Right atrium auricular region (tissue), 2 donors: Measurements from ENCODE around the gene GSTT2. TPM values are rescaled to one million over a fixed set of nuclear protein-coding genes. Genes with fewer than 3 reads are reported as not detected.
A peak's percentile ranks its signal among the peaks of the same experiment; 100 is the strongest.
"Not testable (repeated sequence)": the region's sequence is repeated elsewhere in the genome, so short reads cannot be mapped to it uniquely, and the experiment has no call there.

Experiments
- DNase-seq: peaks from one replicate; pipeline ENCODE4 v3.0.0-alpha.2; 2019; ENCODE audit warnings: low spot score
- H3K27ac ChIP-seq, 2 donors: fragments of 200-600 bp; sonication (generic); 1 replicate in 1 of 2; 2 replicates in 1 of 2; pipeline ENCODE4 v1.5.1; 2016 to 2019
- H3K27me3 ChIP-seq, 2 donors: fragments of 200-600 bp; sonication (generic); one replicate each; pipeline versions ENCODE4 v1.5.1 to v1.6.0; 2017 to 2019
- H3K36me3 ChIP-seq: fragments of 200-600 bp; sonication (generic); one replicate; pipeline ENCODE4 v1.5.1; 2016
- H3K4me1 ChIP-seq, 2 donors: fragments of 200-600 bp; sonication (generic); one replicate each; pipeline versions ENCODE4 v1.5.1 to v1.6.0; 2017 to 2019
- H3K4me3 ChIP-seq, 2 donors: fragments of 200-600 bp; sonication (generic); 1 replicate in 1 of 2; 2 replicates in 1 of 2; pipeline ENCODE4 v1.5.1; 2017 to 2019; ENCODE audit warnings: mild to moderate bottlenecking in 1 of 2, moderate library complexity in 1 of 2
- H3K9me3 ChIP-seq, 2 donors: fragments of 200-600 bp; sonication (generic); one replicate each; pipeline ENCODE4 v1.5.1; 2019
- total RNA-seq, 2 donors: library from RNA; depleted of rRNA; stranded (reverse); fragments of >200 nt; gene quantifications; one replicate each; pipeline ENCODE4 v1.1.0, GENCODE V29; 2016
- TF ChIP-seq, protein P1 (sequence below), 2 donors: fragments of 200-600 bp; sonication (generic); IDR thresholded peaks; one replicate each; pipeline ENCODE4 v1.5.1; 2019; ENCODE audit warnings: antibody characterized with exemption in 2 of 2

Gene GSTT2
- total RNA-seq, 2 donors from 2014 or later: 0.48 TPM; not detected in 1

- H3K4me3 ChIP-seq, H3K27me3 ChIP-seq, H3K4me1 ChIP-seq, H3K36me3 ChIP-seq, DNase-seq, H3K9me3 ChIP-seq, H3K27ac ChIP-seq: not testable (repeated sequence)
Measured at GRCh38 chr22:23977304-23977703, 2.6 kb upstream of the GSTT2 start.

DNA sequence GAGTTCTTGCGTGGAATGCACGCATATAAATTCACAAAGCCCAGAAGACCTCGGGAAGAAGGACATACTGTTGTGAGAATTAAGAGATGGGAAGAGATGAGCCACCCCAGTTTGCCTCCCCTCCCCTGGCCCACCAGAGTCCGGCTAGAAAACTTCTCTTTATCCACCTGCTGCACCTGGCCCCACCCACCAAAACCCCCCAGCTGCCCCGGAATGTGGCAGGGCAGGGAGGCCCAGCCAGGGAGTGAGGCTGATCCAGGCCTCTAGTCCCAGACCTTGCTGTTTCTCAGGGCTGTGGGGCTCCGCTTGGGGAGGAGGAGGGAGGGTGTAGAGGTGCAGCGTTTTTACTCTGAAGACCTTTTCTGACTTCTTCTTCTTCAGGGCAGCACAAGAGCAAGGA lies 633 bp downstream of the GSTT2 start:
- H3K36me3 ChIP-seq, H3K27ac ChIP-seq, H3K4me1 ChIP-seq, H3K9me3 ChIP-seq, H3K27me3 ChIP-seq, DNase-seq: not testable (repeated sequence)
- peak overlapping the region in 1 of 2 donors; percentile 27 for H3K4me3 ChIP-seq

GRCh38 chr22:23984430-23984829 lies 4.5 kb downstream of the GSTT2 start:
- TF ChIP-seq, protein P1, sequence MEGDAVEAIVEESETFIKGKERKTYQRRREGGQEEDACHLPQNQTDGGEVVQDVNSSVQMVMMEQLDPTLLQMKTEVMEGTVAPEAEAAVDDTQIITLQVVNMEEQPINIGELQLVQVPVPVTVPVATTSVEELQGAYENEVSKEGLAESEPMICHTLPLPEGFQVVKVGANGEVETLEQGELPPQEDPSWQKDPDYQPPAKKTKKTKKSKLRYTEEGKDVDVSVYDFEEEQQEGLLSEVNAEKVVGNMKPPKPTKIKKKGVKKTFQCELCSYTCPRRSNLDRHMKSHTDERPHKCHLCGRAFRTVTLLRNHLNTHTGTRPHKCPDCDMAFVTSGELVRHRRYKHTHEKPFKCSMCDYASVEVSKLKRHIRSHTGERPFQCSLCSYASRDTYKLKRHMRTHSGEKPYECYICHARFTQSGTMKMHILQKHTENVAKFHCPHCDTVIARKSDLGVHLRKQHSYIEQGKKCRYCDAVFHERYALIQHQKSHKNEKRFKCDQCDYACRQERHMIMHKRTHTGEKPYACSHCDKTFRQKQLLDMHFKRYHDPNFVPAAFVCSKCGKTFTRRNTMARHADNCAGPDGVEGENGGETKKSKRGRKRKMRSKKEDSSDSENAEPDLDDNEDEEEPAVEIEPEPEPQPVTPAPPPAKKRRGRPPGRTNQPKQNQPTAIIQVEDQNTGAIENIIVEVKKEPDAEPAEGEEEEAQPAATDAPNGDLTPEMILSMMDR (IDR thresholded peaks at IDR 0.05): peak in 1 of 2 donors; percentile 62
- H3K36me3 ChIP-seq: no peaks in the 10 kb centered on the region
- no peak overlapping the region for H3K27ac ChIP-seq
- DNase-seq: no peak
- H3K9me3 ChIP-seq: no peaks in the 10 kb centered on the region
- H3K4me1 ChIP-seq: no peaks in the 10 kb centered on the region
- H3K27me3 ChIP-seq: no peaks in the 10 kb centered on the region
- no peak overlapping the region for H3K4me3 ChIP-seq

- H3K36me3 ChIP-seq, DNase-seq, H3K27ac ChIP-seq, H3K4me3 ChIP-seq, H3K4me1 ChIP-seq, H3K9me3 ChIP-seq, H3K27me3 ChIP-seq: not testable (repeated sequence)
Measured at GRCh38 chr22:23986089-23986488, 6.2 kb downstream of the GSTT2 start.

GRCh38 chr22:23986538-23987178 lies 6.7 kb downstream of the GSTT2 start:
- H3K36me3 ChIP-seq, H3K4me3 ChIP-seq, H3K4me1 ChIP-seq, H3K27me3 ChIP-seq, H3K27ac ChIP-seq, H3K9me3 ChIP-seq, DNase-seq: not testable (repeated sequence)

GRCh38 chr22:23989583-23990244 lies 9.8 kb downstream of the GSTT2 start:
- not testable (repeated sequence) for H3K27me3 ChIP-seq, H3K9me3 ChIP-seq, H3K4me3 ChIP-seq, DNase-seq, H3K36me3 ChIP-seq, H3K4me1 ChIP-seq, H3K27ac ChIP-seq

DNA sequence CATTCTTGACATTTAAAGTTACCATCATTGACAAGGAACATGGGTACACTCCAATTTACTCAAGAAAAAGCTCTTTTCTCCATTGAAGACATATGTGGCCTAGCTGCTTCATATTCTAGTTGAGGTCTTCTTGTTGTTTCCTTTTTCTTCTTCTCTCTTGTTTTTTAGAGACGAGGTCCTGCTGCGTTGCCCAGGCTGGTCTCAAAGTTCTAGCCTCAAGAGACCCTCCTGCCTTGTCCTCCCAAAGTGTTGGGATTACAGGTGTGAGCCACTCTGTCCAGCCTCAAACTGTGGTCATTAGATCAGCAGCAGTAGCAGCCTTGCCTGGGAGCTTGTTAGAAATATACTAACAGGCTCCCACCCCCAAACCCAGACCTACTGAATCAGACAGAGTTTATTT lies 13.1 kb downstream of the GSTT2 start:
- not testable (repeated sequence) for H3K9me3 ChIP-seq, H3K4me3 ChIP-seq

GRCh38 chr22:23993581-23994177 lies 13.7 kb downstream of the GSTT2 start:
- H3K4me3 ChIP-seq, H3K27ac ChIP-seq, H3K27me3 ChIP-seq, H3K9me3 ChIP-seq, H3K36me3 ChIP-seq, H3K4me1 ChIP-seq, DNase-seq: not testable (repeated sequence)

More for the DNA sequence above, 13.1 kb downstream of the GSTT2 start:
- not testable (repeated sequence) for H3K4me1 ChIP-seq, H3K27me3 ChIP-seq, H3K36me3 ChIP-seq, H3K27ac ChIP-seq, DNase-seq

DNA sequence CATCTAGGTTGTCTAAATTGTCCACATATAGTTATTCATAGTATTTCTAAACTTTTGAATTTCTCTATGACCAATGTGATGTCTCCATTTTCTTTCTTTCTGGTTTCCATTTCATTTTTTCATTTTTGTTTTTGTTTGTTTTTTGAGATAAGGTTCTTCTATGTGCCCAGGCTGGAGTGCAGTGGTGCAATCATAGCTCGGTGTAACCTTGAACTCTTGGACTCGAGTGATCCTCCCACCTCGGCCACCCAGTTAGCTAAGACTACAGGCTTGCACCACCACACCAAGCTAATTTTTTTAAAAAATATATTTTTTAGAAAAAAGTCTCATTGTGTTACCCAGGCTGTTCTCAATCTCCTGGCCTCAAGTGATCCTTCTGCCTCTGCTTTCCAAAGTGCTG lies 17.2 kb downstream of the GSTT2 start:
- H3K4me3 ChIP-seq: no peak overlapping the region
- DNase-seq: no peak
- no peaks in the 10 kb centered on the region for H3K4me1 ChIP-seq
- no peaks in the 10 kb centered on the region for H3K27me3 ChIP-seq
- H3K9me3 ChIP-seq: no peaks in the 10 kb centered on the region
- no peak overlapping the region for H3K27ac ChIP-seq
- H3K36me3 ChIP-seq: no peaks in the 10 kb centered on the region
- TF ChIP-seq, protein P1 (IDR thresholded peaks at IDR 0.05): no peak

DNA sequence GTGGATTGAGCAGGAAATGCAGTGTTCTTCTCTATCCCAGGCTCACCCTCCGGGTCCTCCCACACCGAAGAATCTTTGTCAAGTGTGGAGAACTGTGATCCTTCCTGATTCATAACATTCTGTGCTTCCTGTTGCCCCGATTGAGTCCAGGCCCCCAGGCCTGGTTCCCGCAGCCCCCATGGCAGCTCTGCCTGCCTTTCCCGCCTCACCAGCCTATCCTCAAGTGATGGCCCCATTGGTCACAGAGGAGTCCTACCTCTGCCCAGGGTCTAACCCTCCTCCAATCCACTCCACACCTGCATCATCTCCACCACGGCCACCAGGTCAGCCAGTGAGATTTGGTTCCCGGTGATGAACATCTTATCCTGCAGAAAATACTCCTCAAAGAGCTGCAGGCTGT lies 19.8 kb downstream of the GSTT2 start:
- not testable (repeated sequence) for H3K4me1 ChIP-seq, H3K36me3 ChIP-seq, H3K27me3 ChIP-seq, H3K27ac ChIP-seq, DNase-seq, H3K4me3 ChIP-seq, H3K9me3 ChIP-seq
